ENCODE measurements around the gene UBE2D4. TPM values are rescaled to one million over a fixed set of nuclear protein-coding genes. Genes with fewer than 3 reads are reported as not detected.
A peak's percentile ranks its signal among the peaks of the same experiment; 100 is the strongest.

The UBE2D4 gene
- total RNA-seq, 2 donors from 2014 or later = 8.9 to 12.8 TPM

- Histone ChIP-seq H3K27ac (no peak overlapping the region), H3K9me3 (no peaks in the 10 kb centered on the region), H3K4me1 (no peaks in the 10 kb centered on the region), H3K9ac (ENCODE audit: low read depth in 2 of 2, low read length in 2 of 2) (no peak overlapping the region), H3K4me3 (no peak overlapping the region), H3K36me3 (no peaks in the 10 kb centered on the region), H3K27me3 (no peaks in the 10 kb centered on the region)
- TF ChIP-seq CTCF (IDR thresholded peaks at IDR 0.05) = no peak
- no peak for DNase-seq
- intact Hi-C loops (cut with DNase I) = no loop called here
These were observed 4.8 kb upstream of the UBE2D4 start for GRCh38 chr7:43921423-43921822.

- Histone ChIP-seq H3K27ac (no peak overlapping the region), H3K9me3 (no peaks in the 10 kb centered on the region), H3K27me3 (no peaks in the 10 kb centered on the region), H3K4me1 (peaks cover 3% of the 10 kb centered on the region), H3K36me3 (no peaks in the 10 kb centered on the region), H3K4me3 (no peak overlapping the region), H3K9ac (ENCODE audit: low read depth in 2 of 2, low read length in 2 of 2) (no peak overlapping the region)
- no peak for DNase-seq
- intact Hi-C loops (cut with DNase I) = no loop called here
- no peak for TF ChIP-seq CTCF (IDR thresholded peaks at IDR 0.05)
These were observed 3.5 kb upstream of the UBE2D4 start for GRCh38 chr7:43922726-43923125.

- no peaks in the 10 kb centered on the region for H3K27me3 ChIP-seq
- peak overlapping the region; percentile 99 for H3K27ac ChIP-seq
- H3K9me3 ChIP-seq = no peaks in the 10 kb centered on the region
- peaks cover 3% of the 10 kb centered on the region for H3K4me1 ChIP-seq
- H3K9ac ChIP-seq (ENCODE audit: low read depth in 2 of 2, low read length in 2 of 2) = peak overlapping the region; percentile 86 to 89
- no peak for TF ChIP-seq CTCF (IDR thresholded peaks at IDR 0.05)
- DNase-seq = no peak
- no peaks in the 10 kb centered on the region for H3K36me3 ChIP-seq
- H3K4me3 ChIP-seq = peak overlapping the region; percentile 61
- intact Hi-C loops (cut with DNase I) = no loop called here
These were observed 525 bp downstream of the UBE2D4 start for GRCh38 chr7:43926798-43927123.

- TF ChIP-seq CTCF (IDR thresholded peaks at IDR 0.05) = no peak
- no peak for DNase-seq
These were observed 1.6 kb downstream of the UBE2D4 start for GRCh38 chr7:43927810-43928209.

GRCh38 chr7:43929529-43930457 is 3.6 kb downstream of the UBE2D4 start:
- Histone ChIP-seq H3K9ac (ENCODE audit: low read depth in 2 of 2, low read length in 2 of 2) (no peak overlapping the region), H3K4me1 (peaks cover 3% of the 10 kb centered on the region), H3K9me3 (no peaks in the 10 kb centered on the region), H3K36me3 (no peaks in the 10 kb centered on the region), H3K27ac (no peak overlapping the region), H3K27me3 (no peaks in the 10 kb centered on the region), H3K4me3 (no peak overlapping the region)
- TF ChIP-seq CTCF (IDR thresholded peaks at IDR 0.05) = no peak
- intact Hi-C loops (cut with DNase I) = no loop called here
- DNase-seq = no peak

More at GRCh38 chr7:43927810-43928209, 1.6 kb downstream of the UBE2D4 start:
- H3K4me1 ChIP-seq = peaks cover 3% of the 10 kb centered on the region
- intact Hi-C loops (cut with DNase I) = no loop called here
- no peaks in the 10 kb centered on the region for H3K36me3 ChIP-seq
- H3K27me3 ChIP-seq = no peaks in the 10 kb centered on the region
- H3K4me3 ChIP-seq = no peak overlapping the region
- no peak overlapping the region for H3K27ac ChIP-seq
- no peaks in the 10 kb centered on the region for H3K9me3 ChIP-seq
- H3K9ac ChIP-seq (ENCODE audit: low read depth in 2 of 2, low read length in 2 of 2) = no peak overlapping the region
